ENCODE measurements around the gene TTC23L. TPM values are rescaled to one million over a fixed set of nuclear protein-coding genes. Genes with fewer than 3 reads are reported as not detected.

The TTC23L gene
- total RNA-seq, 4 donors from 2014 or later = 0.48 to 7.0 (median 0.78) TPM

GRCh38 chr5:34802834-34803563 is 36.0 kb upstream of the TTC23L start:
- Histone ChIP-seq H3K27ac (no peak overlapping the region), H3K27me3 (no peaks in the 10 kb centered on the region), H3K36me3 (peaks cover 12% of the 10 kb centered on the region), H3K4me1 (peaks cover 24% of the 10 kb centered on the region), H3K4me3 (no peak overlapping the region), H3K9me3 (no peaks in the 10 kb centered on the region)
- TF ChIP-seq EP300 (IDR thresholded peaks at IDR 0.05) = no peak
- TF ChIP-seq POLR2A (IDR thresholded peaks at IDR 0.05) = no peak
- no peak for TF ChIP-seq POLR2AphosphoS5 (IDR thresholded peaks at IDR 0.05)
- TF ChIP-seq CTCF (IDR thresholded peaks at IDR 0.05) = no peak
- no peak for DNase-seq (ENCODE audit: low spot score in 2 of 2)
- 76% methylated on average over 9 of the region's 9 CpGs for WGBS

DNA sequence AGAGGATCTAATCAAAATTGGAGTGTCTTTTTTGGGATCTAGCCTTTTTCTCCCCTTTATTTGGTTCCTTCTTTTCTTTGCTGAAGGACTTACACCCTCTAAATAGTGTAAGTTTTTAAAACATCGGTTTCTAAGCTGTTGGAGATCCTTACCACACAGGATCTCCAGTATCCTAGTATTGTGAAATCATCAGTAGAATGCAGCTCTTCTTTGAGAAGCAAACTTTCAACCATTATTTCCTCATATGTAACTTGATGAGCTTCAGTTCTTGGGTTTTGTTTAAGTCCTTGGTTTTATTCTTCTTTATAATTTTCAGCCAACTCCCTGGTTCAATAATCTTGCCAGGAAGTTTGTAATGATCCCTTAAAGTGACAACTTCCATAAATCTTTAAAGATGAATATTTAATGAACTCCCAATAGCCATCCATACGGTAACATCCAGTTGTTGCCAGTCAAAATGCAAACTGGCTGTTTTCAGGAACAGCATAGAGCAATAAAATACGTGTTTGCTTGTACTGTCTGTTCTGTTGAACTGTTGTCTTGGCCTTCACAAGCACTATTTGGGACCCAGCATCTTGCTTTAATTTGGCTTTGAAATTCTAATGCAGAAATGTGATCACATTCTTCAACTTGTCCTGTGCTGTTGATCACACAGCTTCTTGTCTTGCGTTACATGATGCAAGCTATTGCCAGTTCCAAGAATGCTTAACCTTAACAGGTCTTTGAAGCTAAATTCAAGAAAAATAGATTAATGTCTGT is 34.8 kb upstream of the TTC23L start:
- no peak for DNase-seq (ENCODE audit: low spot score in 2 of 2)
- Histone ChIP-seq H3K4me3 (no peak overlapping the region), H3K9me3 (no peaks in the 10 kb centered on the region), H3K4me1 (peaks cover 24% of the 10 kb centered on the region), H3K27ac (peak overlapping the region; percentile 53), H3K27me3 (no peaks in the 10 kb centered on the region), H3K36me3 (peaks cover under 1% of the 10 kb centered on the region)
- no peak for TF ChIP-seq POLR2A (IDR thresholded peaks at IDR 0.05)
- no peak for TF ChIP-seq CTCF (IDR thresholded peaks at IDR 0.05)
- TF ChIP-seq EP300 (IDR thresholded peaks at IDR 0.05) = no peak
- TF ChIP-seq POLR2AphosphoS5 (IDR thresholded peaks at IDR 0.05) = peak in 1 of 3 donors; percentile 30
- 40% methylated on average over 4 of the region's 4 CpGs for WGBS

DNA sequence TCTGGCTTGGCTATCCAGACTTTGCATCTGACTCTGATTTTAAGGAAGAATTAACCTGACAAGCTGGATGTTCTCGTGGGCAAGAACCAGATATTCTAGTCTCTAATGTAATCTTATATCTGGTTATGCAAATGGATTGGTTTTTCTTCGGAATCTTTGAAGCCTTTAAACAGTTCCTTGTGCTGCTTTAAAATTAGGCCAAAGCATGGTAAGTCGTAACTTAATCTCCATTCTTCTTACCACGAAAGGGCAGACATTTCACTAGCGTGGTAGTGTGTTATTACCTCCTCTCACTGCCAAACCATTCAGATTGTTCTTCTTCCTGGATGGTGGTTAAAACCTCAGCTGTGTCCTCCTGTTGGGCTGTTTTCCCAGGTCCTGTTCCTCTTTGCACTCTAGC is 34.1 kb upstream of the TTC23L start:
- DNase-seq (ENCODE audit: low spot score in 2 of 2) = no peak
- TF ChIP-seq POLR2A (IDR thresholded peaks at IDR 0.05) (no peak), EP300 (IDR thresholded peaks at IDR 0.05) (no peak), POLR2AphosphoS5 (IDR thresholded peaks at IDR 0.05) (no peak), CTCF (IDR thresholded peaks at IDR 0.05) (no peak)
- Histone ChIP-seq H3K9me3 (no peaks in the 10 kb centered on the region), H3K27ac (peak overlapping the region; percentile 53), H3K36me3 (no peaks in the 10 kb centered on the region), H3K4me3 (no peak overlapping the region), H3K4me1 (peaks cover 24% of the 10 kb centered on the region), H3K27me3 (no peaks in the 10 kb centered on the region)
- WGBS = 47% methylated on average over 5 of the region's 5 CpGs

DNA sequence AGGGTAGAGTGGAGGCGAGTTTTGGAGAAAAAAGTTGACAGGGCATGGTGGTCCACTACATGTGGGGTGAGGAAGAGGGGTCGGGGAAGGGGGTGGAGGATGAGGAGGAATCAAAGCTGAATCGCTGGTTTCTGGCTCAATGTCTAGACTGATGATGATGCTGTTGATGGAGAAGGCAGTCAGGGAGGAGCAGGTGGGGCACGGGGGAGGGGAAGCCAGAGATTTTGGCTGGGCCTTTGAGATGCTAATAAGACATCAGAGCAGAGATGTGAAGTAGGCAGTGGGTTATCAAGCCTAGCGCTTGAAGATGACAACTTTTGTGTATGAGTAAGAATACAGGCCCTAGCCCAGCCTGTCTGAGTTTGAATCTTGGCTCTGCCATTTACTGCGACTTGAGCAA is 32.4 kb upstream of the TTC23L start:
- H3K27me3 ChIP-seq = no peaks in the 10 kb centered on the region
- DNase-seq (ENCODE audit: low spot score in 2 of 2) = no peak
- no peak overlapping the region for H3K4me3 ChIP-seq
- no peaks in the 10 kb centered on the region for H3K9me3 ChIP-seq
- peaks cover 24% of the 10 kb centered on the region for H3K4me1 ChIP-seq
- H3K36me3 ChIP-seq = no peaks in the 10 kb centered on the region
- 96% methylated on average over 6 of the region's 6 CpGs for WGBS
- TF ChIP-seq POLR2A (IDR thresholded peaks at IDR 0.05) (no peak), EP300 (IDR thresholded peaks at IDR 0.05) (no peak), POLR2AphosphoS5 (IDR thresholded peaks at IDR 0.05) (no peak), CTCF (IDR thresholded peaks at IDR 0.05) (no peak)
- H3K27ac ChIP-seq = no peak overlapping the region

DNA sequence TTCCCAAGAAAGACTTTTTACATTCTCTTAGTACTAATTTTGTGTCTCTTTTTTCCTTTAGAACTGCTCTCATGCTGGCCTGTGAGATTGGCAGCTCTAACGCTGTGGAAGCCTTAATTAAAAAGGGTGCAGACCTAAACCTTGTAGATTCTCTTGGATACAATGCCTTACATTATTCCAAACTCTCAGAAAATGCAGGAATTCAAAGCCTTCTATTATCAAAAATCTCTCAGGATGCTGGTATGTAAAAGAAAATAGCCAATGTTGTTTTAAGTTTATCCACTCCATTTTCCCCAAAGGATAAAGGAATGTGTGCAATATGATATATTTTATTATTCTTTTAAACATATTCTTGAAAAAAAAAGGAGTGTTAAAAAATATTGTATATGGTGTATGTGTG is 27.3 kb upstream of the TTC23L start:
- DNase-seq (ENCODE audit: low spot score in 2 of 2) = no peak
- Histone ChIP-seq H3K4me1 (peaks cover 3% of the 10 kb centered on the region), H3K9me3 (no peaks in the 10 kb centered on the region), H3K36me3 (peaks cover 14% of the 10 kb centered on the region), H3K27ac (no peak overlapping the region), H3K4me3 (no peak overlapping the region), H3K27me3 (no peaks in the 10 kb centered on the region)
- 72% methylated on average over 1 of the region's 1 CpG for WGBS
- no peak for TF ChIP-seq CTCF (IDR thresholded peaks at IDR 0.05)
- no peak for TF ChIP-seq POLR2AphosphoS5 (IDR thresholded peaks at IDR 0.05)

Measured in suprapubic skin (tissue), 4 donors.